SKM-1 treated with dmso at 0.1 percent for 144 hours (cell line): ENCODE results near the gene MBNL3.
"Not testable (repeated sequence)": the region's sequence is repeated elsewhere in the genome, so short reads cannot be mapped to it uniquely, and the experiment has no call there.

Experiments used
- DNase-seq: peaks from one replicate; lab custom pipeline; 2025; ENCODE audit not compliant: unreplicated experiment; lab: John Stamatoyannopoulos, UW

Gene MBNL3

DNA sequence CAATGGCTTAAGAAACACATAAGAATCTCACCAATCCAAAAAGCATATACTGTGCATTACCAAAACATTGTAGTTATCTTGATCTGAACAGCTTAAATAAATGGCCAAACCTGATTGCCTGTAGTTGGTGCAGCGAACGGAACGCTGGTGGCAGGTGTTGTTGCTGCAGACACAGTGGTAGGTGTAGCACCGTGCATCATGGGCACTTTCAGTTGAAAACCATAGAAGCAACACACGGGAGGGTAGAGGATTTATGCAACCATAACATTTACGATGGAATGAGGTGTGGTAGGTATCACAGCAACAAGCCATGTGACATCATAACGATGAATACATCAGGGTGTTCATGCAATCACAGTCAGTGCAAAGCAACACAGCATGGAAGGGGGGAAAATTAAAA lies 106.8 kb downstream of the MBNL3 start:
- no peak for DNase-seq

DNA sequence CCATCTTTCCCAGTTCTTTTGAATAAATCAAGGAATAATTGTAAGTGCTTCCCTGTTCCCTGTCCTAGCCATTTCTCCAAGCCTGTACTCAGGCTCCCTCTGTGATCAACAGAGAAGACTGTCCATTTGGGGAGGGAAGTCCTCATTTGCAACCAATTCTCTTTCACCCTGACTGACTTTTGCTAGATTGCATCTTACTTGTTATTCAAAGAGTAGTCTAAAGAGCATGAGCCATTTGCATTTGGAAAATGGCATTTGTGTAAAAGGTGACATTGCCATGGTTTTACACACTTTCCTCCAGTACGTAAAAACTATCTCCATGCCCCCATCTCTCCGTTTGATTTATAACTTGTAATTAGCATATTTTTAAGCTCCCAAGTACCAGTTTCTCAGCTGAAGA lies 110.6 kb downstream of the MBNL3 start:
- no peak for DNase-seq

DNA sequence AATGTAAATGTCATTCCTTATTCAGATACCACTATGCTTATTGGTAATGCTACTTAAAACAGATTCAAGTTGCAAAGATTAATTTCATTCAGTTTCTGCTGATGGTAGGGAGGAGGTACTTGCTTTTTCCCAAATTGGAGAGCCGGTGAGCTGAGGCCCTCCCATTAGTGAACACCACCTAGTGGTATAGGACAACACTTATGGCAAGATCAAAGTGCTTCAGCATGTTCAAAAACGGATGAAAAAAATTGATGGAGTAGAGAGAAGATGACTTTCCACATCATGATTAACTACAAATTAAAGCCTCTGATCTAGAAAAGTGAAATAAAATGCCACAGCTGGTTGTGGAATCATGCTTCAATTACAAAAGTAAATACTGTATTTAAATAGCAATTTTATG lies 112.9 kb downstream of the MBNL3 start:
- DNase-seq, result no peak

DNA sequence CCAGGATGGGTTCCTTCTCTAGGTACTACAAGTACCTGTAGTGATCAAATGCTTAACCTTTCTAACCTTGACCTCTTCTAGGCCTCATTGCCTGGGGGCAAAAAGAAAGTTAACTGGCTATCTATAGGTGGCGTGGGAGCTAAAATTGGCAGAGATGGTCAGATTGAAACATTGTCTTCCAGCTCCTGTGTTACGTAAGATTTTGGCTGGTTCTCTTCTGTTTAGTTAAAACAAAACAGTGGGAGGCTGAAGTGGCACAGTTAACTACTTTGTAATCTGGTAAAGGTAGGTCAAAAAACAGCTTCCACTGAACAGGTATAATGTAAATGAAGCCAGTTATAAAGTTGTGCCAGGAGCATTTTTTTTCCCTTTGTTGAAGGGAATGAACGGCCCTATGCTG lies 115.2 kb downstream of the MBNL3 start:
- no peak for DNase-seq

- no peak for DNase-seq
Measured at GRCh38 chrX:132369617-132370326, 119.1 kb downstream of the MBNL3 start.

- no peak for DNase-seq
Measured at GRCh38 chrX:132367984-132368383, 120.9 kb downstream of the MBNL3 start.

DNA sequence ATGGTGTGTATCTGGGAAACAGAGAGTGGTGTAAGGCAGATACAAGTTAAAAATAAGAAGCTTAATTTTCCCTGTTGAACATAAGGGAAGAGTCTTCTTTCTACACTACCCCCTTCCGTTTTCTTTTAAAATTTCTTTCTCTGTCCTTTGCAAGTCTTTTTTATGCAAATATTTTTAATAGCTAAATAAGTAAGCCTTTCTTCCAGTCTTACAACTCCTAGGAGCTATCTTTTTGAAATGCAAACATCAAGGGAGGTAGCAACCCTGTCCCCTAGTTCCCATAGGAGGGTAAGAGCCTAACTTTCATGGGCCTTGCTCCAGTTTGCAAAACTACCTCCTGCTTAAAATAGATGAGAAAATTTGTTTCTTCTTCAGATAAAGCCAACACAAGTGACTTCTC lies 121.5 kb downstream of the MBNL3 start:
- DNase-seq, result no peak

GRCh38 chrX:132365490-132365889 lies 123.3 kb downstream of the MBNL3 start:
- no peak for DNase-seq

GRCh38 chrX:132364313-132364712 lies 124.5 kb downstream of the MBNL3 start:
- DNase-seq, result no peak

- DNase-seq, result no peak
Measured at GRCh38 chrX:132353430-132353829, 135.4 kb downstream of the MBNL3 start.

GRCh38 chrX:132336172-132336571 lies 152.7 kb downstream of the MBNL3 start:
- no peak for DNase-seq

- DNase-seq, result no peak
Measured at GRCh38 chrX:132333351-132333750, 155.5 kb downstream of the MBNL3 start.

DNA sequence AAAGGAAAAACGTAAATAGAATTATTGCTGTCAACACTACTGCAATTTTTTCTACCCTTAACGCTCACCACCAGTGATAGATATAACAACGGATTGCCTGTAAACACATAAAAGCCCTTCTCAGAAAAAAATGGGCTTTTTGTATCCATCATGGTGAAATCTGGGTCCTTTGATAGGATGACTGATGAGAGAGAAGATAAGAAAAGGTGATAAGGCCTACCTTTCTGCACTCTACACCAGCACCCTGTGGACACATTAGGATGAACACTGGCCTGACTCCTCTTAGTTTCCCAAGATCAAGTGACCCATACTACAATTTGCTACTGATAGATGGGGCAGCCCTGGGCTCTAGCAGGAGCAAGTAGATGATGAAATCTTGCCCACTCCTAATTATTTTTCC lies 157.3 kb downstream of the MBNL3 start:
- DNase-seq, result no peak

GRCh38 chrX:132331000-132331399 lies 157.8 kb downstream of the MBNL3 start:
- DNase-seq, result no peak

DNA sequence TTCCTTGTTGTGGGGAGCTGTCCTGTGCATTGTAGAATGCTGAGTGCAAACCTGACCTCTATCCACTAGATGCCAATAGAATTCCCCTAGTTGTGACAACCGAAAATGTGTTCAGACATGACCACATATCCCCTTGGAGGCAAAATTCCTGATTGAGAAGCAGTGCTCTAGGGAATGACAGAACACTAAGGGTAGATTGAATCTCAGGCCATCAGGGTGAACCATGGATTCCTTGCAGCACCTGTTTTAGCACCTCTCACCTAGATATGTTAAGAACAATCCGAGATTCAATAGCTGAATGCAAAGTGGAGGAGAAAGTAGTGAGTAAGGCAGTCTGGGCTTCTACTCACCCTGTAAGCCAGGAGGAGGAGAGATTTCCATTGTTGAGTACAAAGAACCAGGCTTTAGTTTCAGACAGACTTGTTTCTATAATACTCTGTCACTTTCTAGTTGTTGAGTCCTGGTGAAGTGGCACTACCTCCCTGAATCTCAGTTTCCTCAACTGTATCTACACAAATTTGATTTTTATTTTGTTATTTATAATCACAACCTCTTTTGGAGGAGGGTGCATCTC lies 158.6 kb downstream of the MBNL3 start:
- no peak for DNase-seq

DNA sequence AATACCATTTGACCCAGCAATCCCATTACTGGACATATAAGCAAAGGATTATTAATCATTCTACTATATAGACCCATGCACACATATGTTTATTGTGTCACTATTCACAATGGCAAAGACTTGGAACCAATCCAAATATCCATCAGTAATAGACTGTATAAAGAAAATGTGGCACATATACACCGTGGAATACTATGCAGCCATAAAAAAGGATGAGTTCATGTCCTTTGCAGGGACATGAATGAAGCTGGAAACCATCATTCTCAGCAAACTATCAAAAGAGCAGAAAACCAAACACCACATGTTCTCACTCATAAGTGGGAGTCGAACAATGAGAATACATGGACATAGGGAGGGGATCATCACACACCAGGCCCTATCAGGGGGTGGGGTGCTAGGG lies 161.9 kb downstream of the MBNL3 start:
- not testable (repeated sequence) for DNase-seq
